HEK293T (cell line): ENCODE measurements around the gene ZNF155.

Experiments
- BHLHE40 ChIP-seq: fragments of 450-650 bp; IDR thresholded peaks from 2 replicates; pipeline ENCODE4 v1.6.1; 2016; ENCODE audit warnings: mild to moderate bottlenecking, moderate library complexity, borderline replicate concordance
- CTBP1 ChIP-seq: fragments of 450-650 bp; IDR thresholded peaks from 2 replicates; pipeline ENCODE4 v1.6.1; 2016; ENCODE audit warnings: borderline replicate concordance
- TARDBP ChIP-seq: fragments of 450-650 bp; IDR thresholded peaks from 2 replicates; pipeline ENCODE4 v1.6.1; 2016

DNA sequence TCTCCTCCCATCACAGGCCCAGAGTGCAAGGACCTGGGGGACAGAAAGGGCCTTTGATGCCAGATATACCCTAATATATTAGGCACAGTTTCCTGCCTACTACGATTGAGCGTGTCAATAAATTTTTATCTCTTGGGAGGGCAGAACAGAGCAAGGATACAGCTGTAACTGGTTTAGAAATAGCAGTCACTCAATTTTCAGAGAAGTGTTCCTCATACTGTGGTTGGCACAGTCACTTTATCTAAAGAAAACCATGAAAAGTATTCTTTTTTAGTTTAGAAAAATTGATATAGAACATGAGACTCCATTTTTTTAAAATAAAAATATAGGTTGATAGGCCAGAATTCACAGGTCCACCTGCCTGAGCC, 460 bp upstream of the ZNF155 start:
- TF ChIP-seq TARDBP: no peak
- TF ChIP-seq BHLHE40: no peak
- no peak for TF ChIP-seq CTBP1
